DND-41 (cell line): ENCODE results near the gene COMMD4.

Source experiments
- ATAC-seq: fragments of 200-7000 bp; cut with Tn5 transposase; 3 replicates; pipeline ENCODE4 v1.9.1; 2021; ENCODE audit warnings: low read depth; ENCODE audit not compliant: insufficient read depth
- DNase-seq: peaks from one replicate; pipeline ENCODE4 v3.0.0-alpha.2; 2020
- H2AFZ ChIP-seq: 2 replicates; pipeline ENCODE4 v1.6.0; 2012; ENCODE audit warnings: low read depth, low read length
- H3K27ac ChIP-seq: 2 replicates; pipeline ENCODE4 v1.5.1; 2012; ENCODE audit warnings: low read length, inconsistent platforms
- H3K27me3 ChIP-seq: fragments of 200-600 bp; sonication (generic); 2 replicates; pipeline ENCODE4 v1.6.0; 2012; ENCODE audit warnings: low read length, mild to moderate bottlenecking, inconsistent platforms; ENCODE audit not compliant: insufficient read depth, poor library complexity
- H3K36me3 ChIP-seq: 2 replicates; pipeline ENCODE4 v1.5.1; 2012; ENCODE audit warnings: low read length, inconsistent platforms; ENCODE audit not compliant: insufficient read depth
- H3K4me1 ChIP-seq: 2 replicates; pipeline ENCODE4 v1.5.1; 2012; ENCODE audit warnings: mild to moderate bottlenecking, low read length; ENCODE audit not compliant: insufficient read depth
- H3K4me2 ChIP-seq: 2 replicates; pipeline ENCODE4 v1.6.0; 2012; ENCODE audit warnings: mild to moderate bottlenecking, moderate library complexity, low read length, inconsistent platforms; ENCODE audit not compliant: insufficient read depth
- H3K4me3 ChIP-seq, 2 experiments: fragments of 200-600 bp in 1 of 2; shearing (Covaris generic) in 1 of 2; 2 replicates each; pipeline ENCODE4 v1.5.1; 2012 to 2016; ENCODE audit warnings: inconsistent platforms in 2 of 2, low read length in 2 of 2, mild to moderate bottlenecking in 2 of 2, low read depth in 1 of 2, moderate library complexity in 1 of 2
- H3K79me2 ChIP-seq: 2 replicates; pipeline ENCODE4 v1.6.0; 2012; ENCODE audit warnings: low read length, inconsistent platforms; ENCODE audit not compliant: insufficient read depth
- H3K9ac ChIP-seq: 2 replicates; pipeline ENCODE4 v1.6.0; 2012; ENCODE audit warnings: low read depth, mild to moderate bottlenecking, inconsistent platforms, low read length, moderate library complexity
- H3K9me3 ChIP-seq: 2 replicates; pipeline ENCODE4 v1.5.1; 2012; ENCODE audit warnings: low read length, moderate library complexity, mild to moderate bottlenecking, inconsistent platforms; ENCODE audit not compliant: insufficient read depth, severe bottlenecking
- H4K20me1 ChIP-seq: 2 replicates; pipeline ENCODE4 v1.6.0; 2012; ENCODE audit warnings: low read length; ENCODE audit not compliant: insufficient read depth
- CTCF ChIP-seq: IDR thresholded peaks from 2 replicates; pipeline ENCODE4 v1.5.1; 2012; ENCODE audit warnings: borderline replicate concordance, low read length, moderate library complexity, mild to moderate bottlenecking; ENCODE audit not compliant: poor library complexity, severe bottlenecking; ENCODE audit errors: extremely low read depth
- EZH2 ChIP-seq: IDR thresholded peaks from 3 replicates; pipeline ENCODE4 v1.6.1; 2012; ENCODE audit warnings: borderline replicate concordance, low read depth, mild to moderate bottlenecking, moderate library complexity, low read length, inconsistent platforms; ENCODE audit not compliant: severe bottlenecking

The COMMD4 gene

DNA sequence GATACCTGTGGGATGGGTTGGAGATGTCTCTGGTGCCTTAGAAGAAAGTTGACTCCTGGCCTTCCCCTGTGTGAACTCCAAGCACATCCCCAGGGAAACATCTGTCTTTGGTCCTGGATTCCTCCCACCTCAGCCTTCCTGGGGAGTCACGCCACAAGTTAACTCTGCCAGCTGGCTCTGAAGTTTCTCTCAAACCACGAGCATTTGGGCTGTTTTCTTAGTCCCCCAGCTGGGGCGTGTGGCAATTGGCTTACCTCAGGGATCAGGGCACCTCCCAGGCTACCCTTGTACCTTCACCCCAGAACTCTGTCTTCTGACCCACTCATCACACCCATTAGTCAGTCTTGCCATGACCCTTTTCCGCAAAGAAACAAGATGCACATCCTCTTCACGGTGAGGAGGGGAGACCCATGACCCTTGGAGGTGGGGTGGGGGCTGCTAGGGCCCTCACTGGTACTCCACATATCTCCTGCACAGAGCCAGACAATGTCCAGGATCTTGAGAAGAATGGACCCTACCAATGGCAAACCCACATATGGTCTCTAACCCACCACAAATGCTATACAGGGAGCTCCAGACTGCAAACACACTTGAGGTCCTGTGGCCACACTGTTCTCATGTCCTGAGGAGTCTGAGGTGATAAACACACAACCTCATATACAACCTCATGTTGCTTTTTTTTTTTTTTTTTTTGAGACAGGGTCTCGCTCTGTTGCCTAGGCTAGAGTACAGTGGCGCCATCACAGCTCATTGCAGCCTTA lies 14.9 kb downstream of the COMMD4 start:
- H3K9me3 ChIP-seq = peaks cover 11% of the 10 kb centered on the region
- H3K4me1 ChIP-seq = peaks cover 29% of the 10 kb centered on the region
- H3K4me3 ChIP-seq = no peak overlapping the region
- DNase-seq (peak; percentile 50), ATAC-seq (peak; percentile 4; the same call in 1 of the 3 replicates)
- peak overlapping the region; percentile 86 for H3K27ac ChIP-seq
- H3K79me2 ChIP-seq = no peaks in the 10 kb centered on the region
- H2AFZ ChIP-seq = no peak overlapping the region
- TF ChIP-seq EZH2 (no peak), CTCF (no peak)
- H3K36me3 ChIP-seq = peaks cover 10% of the 10 kb centered on the region; the same call in 1 of the 2 replicates
- no peaks in the 10 kb centered on the region for H3K27me3 ChIP-seq
- H3K9ac ChIP-seq = peak overlapping the region; percentile 11; the same call in 1 of the 2 replicates
- H4K20me1 ChIP-seq = no peaks in the 10 kb centered on the region
- H3K4me2 ChIP-seq = no peak overlapping the region

- peaks cover 16% of the 10 kb centered on the region for H3K36me3 ChIP-seq
- H3K9me3 ChIP-seq = peaks cover 11% of the 10 kb centered on the region
- H3K79me2 ChIP-seq = no peaks in the 10 kb centered on the region
- no peak overlapping the region for H3K4me2 ChIP-seq
- TF ChIP-seq EZH2 (no peak), CTCF (no peak)
- no peak overlapping the region for H3K9ac ChIP-seq
- H2AFZ ChIP-seq = no peak overlapping the region
- H3K27ac ChIP-seq = no peak overlapping the region
- H4K20me1 ChIP-seq = no peaks in the 10 kb centered on the region; the same call in 1 of the 2 replicates
- H3K4me1 ChIP-seq = peaks cover 29% of the 10 kb centered on the region
- H3K4me3 ChIP-seq = no peak overlapping the region
- ATAC-seq (no peak), DNase-seq (no peak)
- no peaks in the 10 kb centered on the region for H3K27me3 ChIP-seq
Measured at GRCh38 chr15:75352186-75353080, 16.6 kb downstream of the COMMD4 start.

GRCh38 chr15:75353604-75354003 lies 17.7 kb downstream of the COMMD4 start:
- no peak for ATAC-seq
- Histone ChIP-seq H3K9ac (no peak overlapping the region), H3K79me2 (no peaks in the 10 kb centered on the region), H3K36me3 (peaks cover 22% of the 10 kb centered on the region), H3K27me3 (no peaks in the 10 kb centered on the region), H3K4me2 (no peak overlapping the region), H3K9me3 (peaks cover 9% of the 10 kb centered on the region), H4K20me1 (no peaks in the 10 kb centered on the region; the same call in 1 of the 2 replicates), H3K4me3 (no peak overlapping the region), H3K27ac (no peak overlapping the region), H2AFZ (no peak overlapping the region), H3K4me1 (peaks cover 27% of the 10 kb centered on the region)
- TF ChIP-seq EZH2 (no peak), CTCF (no peak)
- DNase-seq = no peak
